ENCODE results near the gene CWC25. TPM values are rescaled to one million over a fixed set of nuclear protein-coding genes. Genes with fewer than 3 reads are reported as not detected.

The CWC25 gene
- total and polyA plus RNA-seq, 9 of the 15 experiments (the other 6 are each of a cell fraction or from before 2014, with no cell fraction given), result 16.5 to 27.4 (median 23.0) TPM

GRCh38 chr17:38751144-38751807 is 73.8 kb downstream of the CWC25 start:
- Histone ChIP-seq H3K79me2 (ENCODE audit: control insufficient read depth, insufficient read depth, low read length) (peaks cover 79% of the 10 kb centered on the region), H3K4me1 (replicated peaks in 1 of 2; ENCODE audit: control insufficient read depth in 2 of 2, insufficient read depth in 2 of 2, low read length in 2 of 2) (peaks cover 16 to 52% of the 10 kb centered on the region in 2 experiments), H3K27ac (ENCODE audit: extremely low read depth, low read depth, low read length) (peak overlapping the region; percentile 86), H3K27me3 (ENCODE audit: control insufficient read depth in 2 of 2, insufficient read depth in 2 of 2, low read length in 2 of 2) (no peaks in the 10 kb centered on the region), H3K9me3 (replicated peaks; ENCODE audit: control insufficient read depth, insufficient read depth, low read depth, low read length) (no peaks in the 10 kb centered on the region), H3K4me3 (peak overlapping the region; percentile 74), H3K9ac (ENCODE audit: insufficient read depth in 1 of 2, low read depth in 2 of 2, low read length in 2 of 2) (peak overlapping the region; percentile 90 to 92; a peak in 3 of 4 replicates), H3K4me2 (ENCODE audit: insufficient read depth, low read length) (peak overlapping the region; percentile 86), H4K20me1 (replicated peaks; ENCODE audit: control insufficient read depth, insufficient read depth, low read length) (no peaks in the 10 kb centered on the region; the same call in 1 of the 2 replicates), H3K36me3 (ENCODE audit: control insufficient read depth, insufficient read depth, low read length) (peaks cover 25% of the 10 kb centered on the region), H2AFZ (ENCODE audit: low read depth, low read length) (peak overlapping the region; percentile 89), H3K9me1 (ENCODE audit: control insufficient read depth, insufficient read depth, low read length) (no peaks in the 10 kb centered on the region)
- ChIA-PET POLR2A (interaction anchor here (0.6 to 2.3 kb wide), 11 partner anchors 11 to 418 kb away, joined by 3 to 9 read pairs (median 3); partner anchors contain the start of gene LASP1), CTCF (ENCODE audit: low intra/inter-chr PET ratio) (interaction anchor here (0.6 kb wide), 1 partner anchor 239 kb away, joined by 3 read pairs; no protein-coding TSS in a partner anchor)
- in situ Hi-C loops (cut with MboI), result no loop called here
- FAIRE-seq, result no peak
- peak in 1 of 4 experiments; percentile 71 for DNase-seq (ENCODE audit: extremely low read depth in 1 of 4, low spot score in 3 of 4)
- ATAC-seq, result no peak
- intact Hi-C loops (cut with micrococcal nuclease), result loop anchor here (5.0 to 10.0 kb wide), 4 partner anchors 49 to 404 kb away; partner anchors contain the start of genes PLXDC1 and RPL23
- WGBS (ENCODE audit: insufficient coverage, low coverage, missing lambda C conversion rate), result 0% methylated on average over 8 of the region's 10 CpGs
- no TSS peak for BruUV-seq (replicated peaks)
- TF ChIP-seq KDM5B (IDR thresholded peaks at IDR 0.05; ENCODE audit: insufficient replicate concordance, low read depth, low read length) (peak; percentile 16), NCOA4 (IDR thresholded peaks at IDR 0.05; ENCODE audit: partially characterized antibody) (peak; percentile 68), RUNX1 (IDR thresholded peaks at IDR 0.05; ENCODE audit: low read depth) (no peak), ZFPM2 (CRISPR knock-in tag; IDR thresholded peaks at IDR 0.05) (no peak), SPI1 (IDR thresholded peaks at IDR 0.05; ENCODE audit: borderline replicate concordance, low read depth, low read length) (peak; percentile 52; the same call in 1 of the 2 replicates), RBM15 (IDR thresholded peaks at IDR 0.05; ENCODE audit: insufficient read depth, low read length) (no peak), ZNF318 (IDR thresholded peaks at IDR 0.05; ENCODE audit: borderline replicate concordance in 1 of 2, low read depth in 1 of 2) (no peak), DMBX1 (CRISPR knock-in tag; IDR thresholded peaks at IDR 0.05; ENCODE audit: borderline replicate concordance) (0 out of 2 replicates have a peak, but pooled peaks have one; percentile 12), ADNP (tag; IDR thresholded peaks at IDR 0.05) (peak; percentile 99), ZNF184 (CRISPR knock-in tag; IDR thresholded peaks at IDR 0.05) (no peak)
- TF ChIP-seq, protein P1, sequence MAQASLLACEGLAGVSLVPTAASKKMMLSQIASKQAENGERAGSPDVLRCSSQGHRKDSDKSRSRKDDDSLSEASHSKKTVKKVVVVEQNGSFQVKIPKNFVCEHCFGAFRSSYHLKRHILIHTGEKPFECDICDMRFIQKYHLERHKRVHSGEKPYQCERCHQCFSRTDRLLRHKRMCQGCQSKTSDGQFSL (CRISPR knock-in tag; IDR thresholded peaks at IDR 0.05), result 0 out of 2 replicates have a peak, but pooled peaks have one; percentile 56
- TF ChIP-seq, protein P1 (tag; IDR thresholded peaks at IDR 0.05), result peak in 1 of 2 experiments; percentile 79; a peak in 2 of 4 replicates

All from K562 (cell line).